ENCODE data around the gene CLPTM1L.

Gene CLPTM1L

DNA sequence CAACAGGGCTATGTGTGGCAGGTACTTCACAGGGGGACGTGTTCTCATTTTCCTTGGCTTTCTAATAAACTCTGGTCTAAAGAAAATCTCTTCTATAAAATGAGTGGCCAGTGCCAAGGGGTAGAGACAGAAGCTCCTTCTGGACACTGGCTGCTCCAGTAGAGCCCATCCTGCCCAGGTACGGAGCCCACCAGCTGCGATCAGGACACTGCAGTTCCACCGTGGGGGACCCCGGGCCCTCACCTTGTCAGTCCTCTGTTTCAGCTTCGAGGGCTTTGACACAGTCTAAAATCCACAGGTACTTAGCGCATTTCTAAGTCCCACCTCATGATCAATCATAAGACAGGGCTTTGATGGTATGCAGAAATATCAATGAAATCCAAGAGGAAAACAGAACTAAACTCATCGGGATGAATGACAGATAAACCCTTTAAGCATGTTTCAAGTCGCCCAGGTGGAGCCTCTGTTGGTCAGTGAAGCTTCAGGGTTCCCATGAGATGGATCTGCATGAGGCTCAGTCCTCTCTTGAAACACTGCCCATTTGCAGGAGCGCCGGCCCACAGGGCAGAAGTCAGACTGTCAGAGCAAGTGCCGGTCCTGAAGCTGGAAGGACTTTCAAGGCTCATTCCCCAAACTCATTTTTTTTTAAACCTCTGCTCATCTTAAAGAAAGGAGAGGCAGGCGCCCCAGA is 29.7 kb downstream of the CLPTM1L start:
- no peak for DNase-seq (ENCODE audit: low spot score)

DNA sequence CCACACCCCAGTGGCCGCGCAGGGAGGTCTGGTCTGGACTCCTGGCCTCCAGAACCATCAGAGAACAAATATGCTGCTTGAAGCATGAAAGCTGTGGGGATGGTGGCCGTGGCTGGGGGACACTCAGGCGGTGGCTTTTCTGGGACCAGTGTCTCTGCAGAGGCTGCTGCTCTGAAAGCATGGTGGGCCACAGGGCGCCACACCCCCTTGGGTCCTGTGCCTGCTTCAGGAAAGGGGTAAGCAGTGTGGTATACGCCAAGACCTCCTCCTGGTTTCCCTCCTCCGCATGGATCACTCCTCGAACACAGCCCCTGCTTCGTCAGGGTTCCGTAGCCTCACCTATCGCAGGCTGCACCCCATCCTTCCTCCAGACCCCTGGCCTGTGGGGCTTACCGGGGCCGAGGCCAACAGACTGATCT is 30.3 kb downstream of the CLPTM1L start:
- DNase-seq (ENCODE audit: low spot score) = no peak

DNA sequence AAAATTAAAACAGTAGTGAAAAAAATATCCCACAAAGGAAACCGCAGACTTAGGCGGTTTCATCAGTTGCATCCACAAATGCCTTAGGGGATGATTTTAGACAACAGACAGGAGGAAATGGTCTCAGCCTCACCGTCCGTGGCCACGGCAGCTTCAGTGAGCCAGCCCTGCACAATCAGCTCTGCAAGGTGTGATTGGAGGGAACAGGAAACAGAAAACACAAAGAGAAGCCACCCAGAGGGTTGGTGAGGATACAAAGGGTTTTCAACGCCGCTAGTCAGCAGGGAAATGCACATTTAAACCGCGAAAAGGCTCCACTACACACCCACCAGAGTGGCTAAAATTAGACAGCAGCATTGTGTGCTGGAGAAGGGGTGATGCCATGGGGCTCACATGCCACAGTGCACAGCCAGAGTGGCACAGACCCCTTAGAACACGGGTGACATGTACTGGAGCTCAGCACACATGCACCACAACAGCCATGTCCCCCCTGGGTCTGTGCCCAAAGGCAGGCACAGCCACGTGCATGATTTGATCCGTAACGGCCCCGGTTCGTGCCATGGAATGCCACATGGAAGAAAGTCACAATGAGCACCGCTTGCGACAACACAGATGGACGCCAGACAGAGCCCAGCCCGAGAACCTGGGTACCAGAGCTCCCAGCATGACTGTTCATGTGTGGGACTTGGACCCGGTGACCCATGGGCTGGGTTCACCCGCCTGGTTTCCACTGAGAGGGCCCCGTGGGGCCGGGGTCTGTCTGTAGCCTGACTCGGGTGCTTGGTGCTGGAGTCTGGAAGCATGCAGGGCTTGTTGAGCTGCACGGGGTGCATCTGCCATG is 31.7 kb downstream of the CLPTM1L start:
- no peak for DNase-seq (ENCODE audit: low spot score)

DNA sequence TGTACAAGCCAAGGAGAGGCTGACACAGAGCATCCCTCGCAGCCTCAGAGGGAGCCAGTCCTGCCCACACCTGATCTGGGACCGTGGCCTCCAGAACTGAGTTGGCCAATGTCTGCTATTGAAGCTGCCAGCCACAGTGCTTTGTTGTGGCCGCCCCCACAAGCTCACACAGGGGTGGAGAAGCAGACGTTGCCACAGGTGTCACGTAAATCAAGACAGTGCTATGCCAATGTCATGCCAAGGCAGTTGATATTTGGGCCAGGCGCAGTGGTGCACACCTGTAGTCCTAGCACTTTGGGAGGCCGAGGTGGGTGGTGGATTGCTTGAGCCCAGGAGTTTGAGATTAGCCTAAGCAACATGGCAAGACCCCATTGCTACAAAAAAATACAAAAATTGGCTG is 32.7 kb downstream of the CLPTM1L start:
- DNase-seq (ENCODE audit: low spot score) = no peak

DNA sequence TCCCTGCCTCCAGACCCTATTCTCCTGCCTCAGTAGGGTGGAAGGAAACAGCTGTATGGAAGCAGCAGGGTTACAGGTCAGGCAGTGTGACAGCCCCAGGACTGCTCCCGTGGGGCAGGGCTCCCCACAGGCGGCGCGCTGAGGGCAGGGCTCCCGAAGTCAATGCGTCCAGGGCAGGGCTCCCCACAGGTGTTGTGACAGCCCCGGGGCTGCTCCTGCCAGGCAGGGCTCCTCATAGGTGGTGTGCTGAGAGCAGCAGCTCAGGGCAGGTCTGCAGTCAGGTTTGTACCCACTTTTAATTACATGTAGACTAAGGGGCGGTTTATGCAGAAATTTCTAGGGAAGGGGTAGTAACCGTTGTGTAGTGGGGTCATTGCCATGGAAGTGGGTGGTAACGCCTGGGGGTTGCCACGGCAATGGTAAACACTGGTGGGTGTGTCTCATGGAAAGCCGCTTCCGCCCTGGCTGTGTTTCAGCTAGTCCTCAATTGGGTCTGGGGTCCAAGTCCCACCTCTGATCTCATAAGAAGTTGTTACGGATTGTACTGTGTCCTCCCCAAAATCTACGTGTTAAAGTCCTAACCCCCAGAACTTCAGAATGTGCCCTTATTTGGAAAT is 33.4 kb downstream of the CLPTM1L start:
- DNase-seq (ENCODE audit: low spot score) = no peak

DNA sequence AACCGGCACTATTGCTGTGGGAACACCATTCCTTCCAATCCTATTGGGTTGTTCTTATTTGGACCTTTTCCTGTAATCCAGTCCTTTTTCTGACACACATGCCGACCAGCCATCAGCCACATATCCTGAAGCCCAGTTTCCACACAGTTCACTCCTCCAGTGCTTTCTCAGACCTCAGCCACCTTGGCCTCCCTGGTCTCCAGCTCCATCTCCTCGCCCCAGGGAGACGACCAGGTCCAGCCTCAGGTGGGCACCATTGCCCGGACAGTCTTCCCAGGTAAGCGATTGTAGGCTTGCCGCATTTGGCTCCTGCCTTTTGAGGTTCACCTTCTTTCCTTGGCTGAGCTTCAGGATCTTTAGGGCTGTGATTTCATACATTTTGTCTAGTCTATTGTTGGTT is 34.8 kb downstream of the CLPTM1L start:
- DNase-seq (ENCODE audit: low spot score) = no peak

DNA sequence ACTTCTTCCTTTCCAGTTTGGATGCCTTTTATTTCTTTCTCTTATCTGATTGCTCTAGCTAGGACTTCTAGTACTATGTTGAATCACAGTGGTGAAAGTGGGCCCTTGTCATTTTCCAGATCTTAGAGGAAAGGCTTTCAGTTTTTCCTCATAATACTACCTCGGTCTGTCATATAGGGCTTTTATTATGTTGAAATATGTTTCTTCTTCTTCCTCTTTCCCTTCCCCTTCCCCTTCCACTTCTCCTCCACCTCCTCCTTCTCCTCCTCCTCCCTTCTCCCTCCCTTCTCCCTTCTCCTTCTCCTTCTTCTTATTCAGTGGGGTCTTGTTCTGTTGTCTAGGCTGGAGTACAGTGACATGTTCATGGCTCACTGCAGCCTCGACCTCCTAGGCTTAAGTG is 40.9 kb downstream of the CLPTM1L start:
- DNase-seq (ENCODE audit: low spot score) = no peak

DNA sequence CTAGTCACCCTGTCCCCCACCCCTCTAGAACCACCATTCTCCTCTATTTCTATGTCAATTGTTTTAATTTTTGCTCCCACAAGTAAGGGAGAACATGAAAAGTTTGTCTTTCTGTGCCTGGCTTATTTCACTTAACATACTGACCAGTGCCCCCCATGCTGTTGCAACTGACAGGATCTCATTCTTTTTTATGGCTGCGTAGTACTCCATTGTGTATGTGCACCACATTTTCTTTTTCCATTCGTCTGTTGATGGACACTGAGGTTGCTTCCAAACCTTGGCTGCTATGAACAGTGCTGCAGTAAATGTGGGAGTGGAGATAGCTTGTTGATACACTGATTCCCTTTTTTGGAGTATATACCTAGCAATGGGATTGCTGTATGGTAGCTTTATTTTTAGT is 42.6 kb downstream of the CLPTM1L start:
- DNase-seq (ENCODE audit: low spot score) = no peak

DNA sequence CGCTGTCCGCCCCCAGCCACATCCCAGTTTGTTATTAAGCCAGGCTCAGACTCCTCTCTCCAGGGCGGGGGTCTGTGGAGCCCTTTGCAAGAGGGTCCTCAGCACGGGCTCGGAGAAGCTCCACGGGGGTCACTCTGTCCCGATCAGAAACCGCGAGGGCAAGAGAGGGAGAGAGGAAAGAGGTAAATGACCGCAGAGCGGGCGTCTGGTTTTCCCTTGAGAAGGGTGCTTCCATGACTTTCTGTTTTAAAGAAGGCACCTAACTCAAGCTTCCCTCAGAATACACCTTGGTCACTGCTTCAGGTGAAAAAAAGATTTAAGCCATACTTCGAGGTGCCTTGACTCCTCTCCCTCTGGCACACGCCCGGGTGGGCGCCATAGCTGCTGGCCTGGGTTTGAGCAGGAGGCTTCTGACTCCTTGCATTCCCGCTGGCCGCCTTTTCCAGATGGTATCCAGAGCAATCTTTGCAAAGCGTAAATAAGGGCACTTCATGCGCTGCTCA is 44.3 kb downstream of the CLPTM1L start:
- no peak for DNase-seq (ENCODE audit: low spot score)

DNA sequence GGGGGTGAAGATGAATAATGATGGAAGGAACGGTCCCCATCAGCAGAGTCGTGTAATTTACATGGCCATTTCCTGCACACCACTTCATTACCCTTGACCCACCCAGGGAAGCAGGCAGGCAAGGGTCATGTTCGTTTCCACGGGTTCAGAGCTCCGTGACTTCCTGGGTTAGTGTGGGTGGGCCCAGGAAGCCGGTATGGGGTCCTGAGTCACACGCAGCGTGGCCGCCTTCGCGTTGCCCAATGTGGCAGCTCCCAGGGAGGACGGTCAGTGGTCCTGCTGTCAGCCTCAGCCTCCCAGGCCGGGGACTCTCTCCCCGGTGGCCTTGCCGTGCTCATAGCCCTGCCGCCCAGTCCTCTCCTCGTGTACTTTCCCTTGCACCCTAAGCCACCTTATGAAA is 44.9 kb downstream of the CLPTM1L start:
- no peak for DNase-seq (ENCODE audit: low spot score)

DNA sequence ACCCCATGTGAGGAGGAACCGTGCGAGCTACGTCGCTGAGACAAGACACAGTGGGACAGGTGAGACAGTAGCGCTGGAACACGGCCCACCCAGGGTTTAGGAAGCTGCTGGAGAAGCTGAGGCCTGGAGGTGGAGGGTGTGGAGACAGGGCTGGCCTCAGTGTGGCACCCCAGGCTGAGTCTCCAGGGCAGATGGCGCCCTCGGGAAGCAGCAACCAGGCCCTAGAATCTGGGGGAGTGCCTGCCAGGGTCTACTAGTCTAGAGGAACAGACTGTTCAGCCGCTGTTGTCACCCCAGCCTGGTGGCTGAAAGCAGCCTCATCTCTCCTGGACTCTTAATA is 45.4 kb downstream of the CLPTM1L start:
- DNase-seq (ENCODE audit: low spot score) = no peak

DNA sequence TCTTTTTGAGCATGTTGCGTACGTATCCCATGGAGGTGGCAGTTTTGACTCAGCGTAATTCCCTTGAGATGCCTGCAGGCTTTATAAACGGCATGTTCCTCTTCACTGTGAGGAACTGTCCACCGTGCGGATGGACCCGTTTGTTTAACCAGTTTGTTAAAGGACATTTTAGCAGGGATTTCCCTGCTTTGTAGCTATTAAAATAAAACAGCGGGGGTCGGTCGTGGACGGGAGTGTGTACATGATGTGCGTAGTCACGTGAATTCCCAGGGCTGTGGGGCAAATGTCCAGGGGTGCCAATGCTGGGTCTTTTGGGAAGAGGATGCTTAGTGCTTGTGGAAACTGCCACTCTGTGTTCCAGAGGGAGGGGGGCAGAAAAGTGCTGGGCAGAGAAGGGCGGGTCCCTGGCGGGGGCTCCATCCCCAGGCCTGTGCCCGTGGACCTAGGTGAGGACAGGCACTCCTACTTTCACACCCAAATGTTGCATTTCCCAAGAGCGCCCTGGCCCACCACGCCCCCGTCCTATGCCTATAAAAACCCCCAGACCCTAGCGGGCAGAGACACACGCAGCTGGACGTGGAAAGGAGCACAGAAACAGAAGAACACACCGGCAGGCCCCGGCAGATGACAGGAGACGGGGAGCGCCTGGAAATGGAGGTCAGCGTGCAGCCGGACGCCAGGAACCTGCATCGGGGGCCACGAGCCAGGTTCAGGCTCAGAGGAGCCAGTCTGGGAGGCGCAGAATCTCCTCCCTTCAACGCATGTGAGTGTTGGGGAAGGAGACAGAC is 46.0 kb downstream of the CLPTM1L start:
- no peak for DNase-seq (ENCODE audit: low spot score)

DNA sequence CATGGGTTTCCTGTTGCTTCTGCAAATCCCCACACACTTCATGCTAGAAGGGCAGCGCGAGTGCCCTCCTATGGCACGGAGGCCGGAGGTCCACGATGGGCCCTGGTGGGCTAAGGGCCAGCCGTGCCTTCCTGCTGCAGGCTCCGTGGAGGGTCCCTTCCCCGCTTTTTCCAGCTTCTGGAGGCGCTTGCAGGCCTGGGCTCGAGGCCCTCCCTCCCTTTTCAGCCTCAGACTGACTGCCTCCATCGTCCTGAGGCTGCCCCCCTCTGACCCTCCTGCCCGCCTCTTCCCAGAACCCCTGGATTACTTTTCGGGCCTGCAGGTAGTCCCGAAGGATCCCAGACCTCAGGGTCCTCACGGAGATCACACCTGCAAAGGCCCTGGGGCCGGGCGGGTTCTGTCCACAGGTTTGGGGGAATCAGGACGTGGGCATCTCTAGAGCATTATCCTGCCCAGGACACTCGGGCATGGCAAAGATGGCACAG is 46.8 kb downstream of the CLPTM1L start:
- DNase-seq (ENCODE audit: low spot score) = no peak

DNA sequence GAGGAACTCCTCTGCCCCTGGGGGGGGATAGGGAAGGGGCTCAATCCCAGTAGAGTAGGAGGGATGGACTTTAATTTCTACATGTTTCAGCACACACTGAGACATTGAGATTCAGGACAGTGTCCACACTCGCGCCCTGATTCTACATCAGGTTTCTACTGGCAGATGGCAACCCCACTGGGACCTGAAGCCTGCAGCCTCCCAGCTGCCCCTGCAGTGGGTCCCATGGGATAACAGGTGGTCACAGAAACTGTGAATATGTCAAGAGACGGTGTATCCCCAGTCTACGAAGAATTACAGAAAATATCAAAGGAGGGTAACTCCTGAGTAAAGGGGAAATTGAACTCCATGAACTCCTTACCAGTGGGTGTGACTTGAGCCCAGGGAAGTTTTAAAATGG is 47.7 kb downstream of the CLPTM1L start:
- no peak for DNase-seq (ENCODE audit: low spot score)

DNA sequence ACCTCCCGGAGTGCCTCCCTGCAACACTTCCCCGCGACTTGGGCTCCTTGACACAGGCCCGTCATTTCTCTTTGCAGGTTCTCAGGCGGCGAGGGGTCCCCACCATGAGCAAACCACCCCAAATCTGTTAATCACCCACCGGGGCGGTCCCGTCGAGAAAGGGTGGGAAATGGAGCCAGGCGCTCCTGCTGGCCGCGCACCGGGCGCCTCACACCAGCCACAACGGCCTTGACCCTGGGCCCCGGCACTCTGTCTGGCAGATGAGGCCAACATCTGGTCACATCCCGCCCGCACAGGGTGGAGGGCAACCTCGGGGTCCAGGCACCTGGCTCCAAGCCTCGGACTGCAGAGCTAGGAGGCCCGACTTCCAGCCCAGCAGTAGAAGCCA is 49.3 kb downstream of the CLPTM1L start:
- DNase-seq (ENCODE audit: low spot score) = no peak

DNA sequence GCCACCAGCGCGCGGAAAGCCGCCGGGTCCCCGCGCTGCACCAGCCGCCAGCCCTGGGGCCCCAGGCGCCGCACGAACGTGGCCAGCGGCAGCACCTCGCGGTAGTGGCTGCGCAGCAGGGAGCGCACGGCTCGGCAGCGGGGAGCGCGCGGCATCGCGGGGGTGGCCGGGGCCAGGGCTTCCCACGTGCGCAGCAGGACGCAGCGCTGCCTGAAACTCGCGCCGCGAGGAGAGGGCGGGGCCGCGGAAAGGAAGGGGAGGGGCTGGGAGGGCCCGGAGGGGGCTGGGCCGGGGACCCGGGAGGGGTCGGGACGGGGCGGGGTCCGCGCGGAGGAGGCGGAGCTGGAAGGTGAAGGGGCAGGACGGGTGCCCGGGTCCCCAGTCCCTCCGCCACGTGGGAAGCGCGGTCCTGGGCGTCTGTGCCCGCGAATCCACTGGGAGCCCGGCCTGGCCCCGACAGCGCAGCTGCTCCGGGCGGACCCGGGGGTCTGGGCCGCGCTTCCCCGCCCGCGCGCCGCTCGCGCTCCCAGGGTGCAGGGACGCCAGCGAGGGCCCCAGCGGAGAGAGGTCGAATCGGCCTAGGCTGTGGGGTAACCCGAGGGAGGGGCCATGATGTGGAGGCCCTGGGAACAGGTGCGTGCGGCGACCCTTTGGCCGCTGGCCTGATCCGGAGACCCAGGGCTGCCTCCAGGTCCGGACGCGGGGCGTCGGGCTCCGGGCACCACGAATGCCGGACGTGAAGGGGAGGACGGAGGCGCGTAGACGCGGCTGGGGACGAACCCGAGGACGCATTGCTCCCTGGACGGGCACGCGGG is 49.9 kb downstream of the CLPTM1L start, which contains the start of gene TERT:
Gene TERT (minus strand): TSS at position 234 of the 815 bp plus-strand sequence. CDS start 79 bp downstream, at position 155.
- no peak for DNase-seq (ENCODE audit: low spot score)

DNA sequence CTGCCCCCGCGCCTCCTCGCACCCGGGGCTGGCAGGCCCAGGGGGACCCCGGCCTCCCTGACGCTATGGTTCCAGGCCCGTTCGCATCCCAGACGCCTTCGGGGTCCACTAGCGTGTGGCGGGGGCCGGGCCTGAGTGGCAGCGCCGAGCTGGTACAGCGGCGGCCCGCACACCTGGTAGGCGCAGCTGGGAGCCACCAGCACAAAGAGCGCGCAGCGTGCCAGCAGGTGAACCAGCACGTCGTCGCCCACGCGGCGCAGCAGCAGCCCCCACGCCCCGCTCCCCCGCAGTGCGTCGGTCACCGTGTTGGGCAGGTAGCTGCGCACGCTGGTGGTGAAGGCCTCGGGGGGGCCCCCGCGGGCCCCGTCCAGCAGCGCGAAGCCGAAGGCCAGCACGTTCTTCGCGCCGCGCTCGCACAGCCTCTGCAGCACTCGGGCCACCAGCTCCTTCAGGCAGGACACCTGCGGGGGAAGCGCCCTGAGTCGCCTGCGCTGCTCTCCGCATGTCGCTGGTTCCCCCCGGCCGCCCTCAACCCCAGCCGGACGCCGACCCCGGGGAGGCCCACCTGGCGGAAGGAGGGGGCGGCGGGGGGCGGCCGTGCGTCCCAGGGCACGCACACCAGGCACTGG is 50.6 kb downstream of the CLPTM1L start:
- no peak for DNase-seq (ENCODE audit: low spot score)

DNA sequence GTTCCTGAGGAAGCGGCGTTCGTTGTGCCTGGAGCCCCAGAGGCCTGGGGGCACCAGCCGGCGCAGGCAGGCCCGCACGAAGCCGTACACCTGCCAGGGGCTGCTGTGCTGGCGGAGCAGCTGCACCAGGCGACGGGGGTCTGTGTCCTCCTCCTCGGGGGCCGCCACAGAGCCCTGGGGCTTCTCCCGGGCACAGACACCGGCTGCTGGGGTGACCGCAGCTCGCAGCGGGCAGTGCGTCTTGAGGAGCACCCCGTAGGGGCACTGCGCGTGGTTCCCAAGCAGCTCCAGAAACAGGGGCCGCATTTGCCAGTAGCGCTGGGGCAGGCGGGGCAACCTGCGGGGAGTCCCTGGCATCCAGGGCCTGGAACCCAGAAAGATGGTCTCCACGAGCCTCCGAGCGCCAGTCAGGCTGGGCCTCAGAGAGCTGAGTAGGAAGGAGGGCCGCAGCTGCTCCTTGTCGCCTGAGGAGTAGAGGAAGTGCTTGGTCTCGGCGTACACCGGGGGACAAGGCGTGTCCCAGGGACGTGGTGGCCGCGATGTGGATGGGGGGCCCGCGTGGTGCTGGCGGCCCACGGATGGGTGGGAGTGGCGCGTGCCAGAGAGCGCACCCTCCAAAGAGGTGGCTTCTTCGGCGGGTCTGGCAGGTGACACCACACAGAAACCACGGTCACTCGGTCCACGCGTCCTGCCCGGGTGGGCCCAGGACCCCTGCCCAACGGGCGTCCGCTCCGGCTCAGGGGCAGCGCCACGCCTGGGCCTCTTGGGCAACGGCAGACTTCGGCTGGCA is 51.3 kb downstream of the CLPTM1L start:
- no peak for DNase-seq (ENCODE audit: low spot score)

DNA sequence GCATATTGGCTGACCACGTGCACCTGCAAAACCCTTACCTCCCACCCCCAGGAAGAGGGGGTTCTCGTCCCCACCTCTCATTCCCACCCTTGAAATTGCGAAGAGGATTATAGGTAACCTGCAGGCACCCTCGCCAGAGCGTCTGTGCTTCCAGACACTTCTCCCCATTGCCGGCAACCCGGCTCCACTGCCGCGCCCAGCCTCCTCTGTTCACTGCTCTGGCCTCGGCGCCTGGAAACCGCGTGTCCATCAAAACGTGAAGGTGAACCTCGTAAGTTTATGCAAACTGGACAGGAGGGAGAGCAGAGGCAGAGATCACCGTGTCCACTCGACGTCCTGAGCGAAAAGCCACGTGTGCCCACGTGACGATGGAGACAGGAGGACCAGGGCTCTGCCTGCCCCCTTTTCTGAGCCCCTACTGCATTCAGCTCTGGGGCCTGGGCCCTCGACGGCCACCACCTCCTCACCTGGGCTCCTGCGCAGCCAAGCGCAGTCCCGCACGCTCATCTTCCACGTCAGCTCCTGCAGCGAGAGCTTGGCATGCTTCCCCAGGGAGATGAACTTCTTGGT is 52.0 kb downstream of the CLPTM1L start:
- no peak for DNase-seq (ENCODE audit: low spot score)
